Duodenal mucosa (tissue), 2 donors: ENCODE data around the gene MAN2C1.
"Not testable (repeated sequence)": the region's sequence is repeated elsewhere in the genome, so short reads cannot be mapped to it uniquely, and the experiment has no call there.

Experiments used
- H3K27ac ChIP-seq: one replicate; pipeline ENCODE4 v1.7.0; 2013; ENCODE audit warnings: low read depth, low read length
- H3K27me3 ChIP-seq, 2 donors: one replicate each; pipeline ENCODE4 v1.7.0; 2013; ENCODE audit warnings: low read length in 2 of 2, control low read depth in 1 of 2; ENCODE audit not compliant: insufficient read depth in 2 of 2, control insufficient read depth in 1 of 2
- H3K36me3 ChIP-seq, 2 donors: one replicate each; pipeline ENCODE4 v1.7.0; 2013; ENCODE audit warnings: low read length in 2 of 2, control low read depth in 1 of 2; ENCODE audit not compliant: insufficient read depth in 2 of 2, control insufficient read depth in 1 of 2
- H3K4me1 ChIP-seq, 2 donors: one replicate each; pipeline ENCODE4 v1.7.0; 2013; ENCODE audit warnings: low read length in 2 of 2, control low read depth in 1 of 2; ENCODE audit not compliant: insufficient read depth in 2 of 2, control insufficient read depth in 1 of 2
- H3K4me3 ChIP-seq, 2 donors: one replicate each; pipeline ENCODE4 v1.7.0; 2013; ENCODE audit warnings: low read length in 2 of 2, low read depth in 1 of 2
- H3K9ac ChIP-seq, 2 donors: one replicate each; pipeline ENCODE4 v1.7.0; 2013; ENCODE audit warnings: low read length in 2 of 2, low read depth in 1 of 2
- H3K9me3 ChIP-seq, 2 donors: one replicate each; pipeline ENCODE4 v1.7.0; 2013; ENCODE audit warnings: low read length in 2 of 2, control low read depth in 1 of 2; ENCODE audit not compliant: control insufficient read depth in 1 of 2

MAN2C1 gene

DNA sequence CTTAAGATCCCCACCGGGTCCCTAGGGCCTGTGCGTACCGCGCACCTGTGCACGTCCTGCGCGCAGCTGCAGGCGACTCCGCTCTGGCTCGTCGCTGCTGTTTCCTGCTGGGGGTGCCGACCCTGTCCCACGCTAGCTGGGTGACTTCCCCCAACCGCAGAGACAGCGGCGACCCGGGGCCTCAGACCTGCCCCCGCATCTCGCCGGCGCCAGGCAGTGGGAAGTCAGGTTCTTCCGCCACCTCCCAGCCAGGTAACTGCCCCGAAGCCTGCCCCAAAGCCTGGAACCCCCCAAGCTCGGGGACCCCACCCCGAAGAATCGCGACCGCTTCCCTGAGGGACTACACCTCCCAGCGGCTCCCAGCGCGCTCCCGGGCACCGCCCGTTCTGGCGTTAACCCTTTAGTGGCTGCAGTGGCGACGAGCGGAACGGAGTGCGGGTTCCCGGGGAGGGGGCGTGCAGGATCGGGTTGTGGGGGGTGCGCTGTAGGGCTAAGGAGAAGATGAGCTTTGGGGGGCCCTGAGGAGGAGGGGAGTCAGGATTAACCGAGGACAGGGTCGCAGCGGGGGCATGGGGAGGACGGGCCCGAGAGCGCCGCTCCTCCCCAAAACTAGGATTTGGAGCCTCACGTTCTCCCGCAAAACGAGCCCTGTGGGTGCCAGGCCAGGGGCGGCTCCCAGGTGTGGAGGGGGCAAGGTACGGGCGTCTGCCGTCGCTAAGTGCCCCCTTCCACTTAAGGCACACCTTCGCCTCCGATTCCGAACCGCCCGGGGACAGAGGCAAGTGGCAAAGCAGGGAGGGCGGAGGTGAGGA, 21.0 kb downstream of the MAN2C1 start:
- Histone ChIP-seq H3K4me1 (peaks cover 14 to 24% of the 10 kb centered on the region in 2 donors), H3K9me3 (no peaks in the 10 kb centered on the region), H3K4me3 (peak overlapping the region; percentile 89 to 96), H3K27me3 (no peaks in the 10 kb centered on the region), H3K27ac (no peak overlapping the region), H3K9ac (peak overlapping the region; percentile 74 to 88), H3K36me3 (no peaks in the 10 kb centered on the region)

DNA sequence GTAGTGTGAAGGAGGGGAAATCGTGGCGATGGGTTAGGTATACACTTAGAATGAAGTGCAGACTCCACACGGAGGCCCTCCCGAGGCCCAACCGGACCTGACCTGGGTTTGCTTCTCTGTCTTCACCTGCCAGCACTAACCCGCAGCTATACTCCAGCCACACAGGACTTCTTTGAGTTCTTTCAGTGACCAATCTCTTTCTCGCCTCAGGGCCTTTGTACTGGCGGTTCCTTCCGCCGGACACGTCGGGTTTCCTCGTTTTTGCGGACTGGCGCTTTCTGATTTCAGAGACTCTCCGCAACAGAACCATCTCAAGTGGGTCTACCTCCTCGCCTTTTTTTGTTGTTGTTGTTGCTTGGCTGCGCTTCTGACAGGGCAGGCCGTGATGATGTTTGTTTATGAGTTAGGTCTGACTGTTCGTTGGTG, 21.6 kb downstream of the MAN2C1 start, which contains the start of gene NEIL1:
TSS of gene NEIL1 (plus strand) at position 244 of the 426 bp plus-strand sequence. CDS start 1,867 bp downstream, outside the sequence.
- Histone ChIP-seq H3K27me3 (no peaks in the 10 kb centered on the region), H3K36me3 (no peaks in the 10 kb centered on the region), H3K4me1 (peaks cover 14 to 24% of the 10 kb centered on the region in 2 donors), H3K9ac (peak within 1 kb of the TSS; percentile 74 to 88), H3K4me3 (peak within 1 kb of the TSS; percentile 89 to 96), H3K27ac (no peak within 1 kb of the TSS), H3K9me3 (no peaks in the 10 kb centered on the region)

DNA sequence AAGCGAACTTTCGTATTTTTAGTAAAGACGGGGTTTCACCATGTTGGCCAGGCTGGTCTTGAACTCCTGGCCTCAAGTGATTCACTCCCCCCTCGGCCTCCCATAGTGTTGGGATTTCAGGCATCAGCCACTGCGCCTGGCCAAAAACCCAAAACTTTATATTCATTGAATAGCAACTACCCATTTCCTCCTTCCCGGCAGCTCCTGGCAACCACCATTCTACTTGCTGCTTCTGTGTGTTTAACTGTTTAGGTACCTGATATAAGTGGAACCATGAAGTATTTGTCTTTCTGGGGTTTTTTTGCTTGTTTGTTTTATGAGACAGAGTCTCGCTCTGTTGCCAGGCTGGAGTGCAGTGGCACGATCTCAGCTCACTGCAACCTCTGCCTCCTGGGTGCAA, 24.5 kb downstream of the MAN2C1 start:
- not testable (repeated sequence) for H3K9ac ChIP-seq

DNA sequence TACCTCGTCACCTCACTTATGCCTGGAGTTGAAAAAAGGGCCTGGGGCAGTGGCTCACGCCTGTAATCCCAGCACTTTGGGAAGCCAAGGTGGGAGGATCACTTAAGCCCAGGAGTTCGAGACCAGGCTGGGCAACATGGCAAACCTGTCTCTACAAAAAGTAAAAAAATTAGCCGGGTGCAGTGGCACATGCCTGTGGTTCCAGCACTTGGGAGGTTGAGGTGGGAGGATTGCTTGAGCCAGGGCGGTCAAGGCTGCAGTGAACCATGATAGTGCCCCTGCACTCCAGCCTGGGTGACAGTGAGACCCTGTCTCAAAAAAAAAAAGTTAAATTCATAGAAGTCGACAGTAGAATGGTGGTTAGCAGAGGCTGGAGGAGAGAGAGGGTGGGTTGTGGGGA, 26.2 kb downstream of the MAN2C1 start:
- Histone ChIP-seq H3K4me1 (peaks cover 0 to 4% of the 10 kb centered on the region in 2 donors), H3K4me3 (no peak overlapping the region), H3K9me3 (no peaks in the 10 kb centered on the region), H3K36me3 (peaks cover 0 to 10% of the 10 kb centered on the region in 2 donors), H3K9ac (no peak overlapping the region), H3K27ac (no peak overlapping the region), H3K27me3 (no peaks in the 10 kb centered on the region)

More for the DNA sequence above, 24.5 kb downstream of the MAN2C1 start:
- H3K9me3 ChIP-seq, H3K4me3 ChIP-seq, H3K27me3 ChIP-seq, H3K27ac ChIP-seq: not testable (repeated sequence)
- Histone ChIP-seq H3K36me3 (peaks cover 0 to 10% of the 10 kb centered on the region in 2 donors), H3K4me1 (peaks cover 3 to 11% of the 10 kb centered on the region in 2 donors)

DNA sequence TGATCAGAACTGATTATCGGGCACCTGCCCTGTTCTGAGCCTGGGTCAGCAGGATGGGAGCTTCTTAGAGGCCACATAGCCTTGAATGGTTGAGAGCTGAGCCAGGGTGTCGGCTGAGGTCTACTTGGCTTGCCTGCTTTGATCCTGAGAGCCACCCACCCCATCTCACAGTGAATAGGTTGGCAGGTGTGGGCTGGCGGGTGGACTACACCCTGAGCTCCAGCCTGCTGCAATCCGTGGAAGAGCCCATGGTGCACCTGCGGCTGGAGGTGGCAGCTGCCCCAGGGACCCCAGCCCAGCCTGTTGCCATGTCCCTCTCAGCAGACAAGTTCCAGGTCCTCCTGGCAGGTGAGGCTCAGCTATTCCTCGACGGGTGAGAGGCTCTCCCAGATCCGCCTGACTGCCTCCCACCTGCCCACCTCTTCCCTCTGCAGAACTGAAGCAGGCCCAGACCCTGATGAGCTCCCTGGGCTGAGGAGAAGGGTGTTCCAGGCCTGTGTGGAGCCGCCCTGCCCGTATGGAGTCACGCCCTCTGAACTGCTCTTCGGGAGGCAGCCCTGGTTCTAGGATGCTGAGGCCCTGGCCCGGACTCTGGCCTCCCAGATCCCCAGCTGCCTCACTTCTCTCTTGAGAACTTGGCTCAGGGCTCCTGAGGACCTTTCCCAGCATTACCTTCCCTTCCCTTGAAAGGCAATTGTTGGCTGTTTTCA, 28.7 kb downstream of the MAN2C1 start:
- H3K9me3 ChIP-seq = no peaks in the 10 kb centered on the region
- no peak overlapping the region for H3K9ac ChIP-seq
- H3K27me3 ChIP-seq = no peaks in the 10 kb centered on the region
- H3K4me1 ChIP-seq = peaks cover 6 to 9% of the 10 kb centered on the region in 2 donors
- peaks cover 0 to 10% of the 10 kb centered on the region in 2 donors for H3K36me3 ChIP-seq
- no peak overlapping the region for H3K4me3 ChIP-seq
- no peak overlapping the region for H3K27ac ChIP-seq

DNA sequence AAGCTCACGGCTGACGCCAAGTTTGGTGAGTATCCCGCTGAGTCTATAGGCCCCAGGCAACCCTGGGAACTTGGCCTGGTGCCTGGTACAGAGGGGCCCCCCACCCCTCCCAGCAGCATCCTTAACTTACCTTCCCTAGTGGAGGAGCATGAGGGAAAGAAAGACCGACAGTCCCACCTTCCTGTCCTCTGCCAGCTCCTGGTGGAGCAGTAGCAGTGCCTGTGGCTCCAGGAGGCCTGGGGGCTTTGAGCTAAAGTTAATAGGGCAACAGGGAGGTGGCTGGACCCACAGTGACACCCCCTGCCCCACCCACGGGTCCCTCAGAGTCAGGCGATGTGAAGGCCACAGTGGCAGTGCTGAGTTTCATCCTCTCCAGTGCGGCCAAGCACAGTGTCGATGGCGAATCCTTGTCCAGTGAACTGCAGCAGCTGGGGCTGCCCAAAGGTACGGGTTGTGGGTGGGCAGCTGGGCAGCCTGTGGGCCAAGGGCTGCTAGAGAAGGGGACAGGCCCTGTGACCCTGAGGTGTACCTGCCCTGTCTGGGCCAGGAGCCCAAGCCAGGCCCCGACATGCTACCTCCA, 29.7 kb downstream of the MAN2C1 start:
- peaks cover 6 to 9% of the 10 kb centered on the region in 2 donors for H3K4me1 ChIP-seq
- no peak overlapping the region for H3K9ac ChIP-seq
- H3K27me3 ChIP-seq = no peaks in the 10 kb centered on the region
- H3K36me3 ChIP-seq = peaks cover 0 to 10% of the 10 kb centered on the region in 2 donors
- H3K27ac ChIP-seq = no peak overlapping the region
- H3K4me3 ChIP-seq = no peak overlapping the region
- H3K9me3 ChIP-seq = no peaks in the 10 kb centered on the region

DNA sequence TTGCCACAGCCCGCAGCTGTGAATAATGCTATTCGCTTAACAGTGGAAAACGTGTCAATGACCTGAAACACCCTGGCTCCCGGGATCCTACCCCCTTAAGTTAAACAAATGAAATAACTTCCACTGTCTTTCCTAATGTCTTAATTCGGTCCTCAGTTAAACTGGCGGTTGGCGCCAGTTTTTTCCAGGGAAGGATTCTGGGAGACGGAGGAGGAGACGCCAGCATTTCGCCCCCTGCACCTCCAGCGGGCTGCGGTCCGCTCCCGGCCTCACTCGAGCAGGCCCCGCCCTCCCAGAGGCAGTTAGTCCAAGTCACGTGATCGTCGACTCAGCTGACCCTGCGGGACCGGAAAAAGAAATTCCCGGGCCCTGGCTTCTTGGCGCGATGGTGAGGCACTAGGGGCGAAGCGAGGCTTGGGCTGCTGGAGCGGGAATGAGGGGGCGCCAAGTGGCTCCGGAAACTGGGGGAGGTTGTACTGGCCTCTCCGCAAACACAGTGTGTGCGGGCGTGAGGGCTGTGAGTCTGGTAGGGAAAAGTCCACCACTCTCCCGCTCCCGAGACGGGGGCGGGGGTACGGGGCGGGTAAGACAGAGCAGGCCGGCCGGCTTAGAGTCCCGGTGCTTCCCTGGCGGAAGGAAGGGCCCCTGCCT, 32.6 kb downstream of the MAN2C1 start, which contains the start of gene COMMD4:
TSS of gene COMMD4 (plus strand) at position 359 of the 651 bp plus-strand sequence. CDS start at position 386, 27 bp downstream.
- Histone ChIP-seq H3K9me3 (no peaks in the 10 kb centered on the region), H3K4me1 (peaks cover 6 to 9% of the 10 kb centered on the region in 2 donors), H3K27ac (peak within 1 kb of the TSS; percentile 14), H3K4me3 (peak within 1 kb of the TSS; percentile 77 to 85), H3K9ac (peak within 1 kb of the TSS; percentile 69 to 80), H3K36me3 (peaks cover 0 to 7% of the 10 kb centered on the region in 2 donors), H3K27me3 (no peaks in the 10 kb centered on the region)

DNA sequence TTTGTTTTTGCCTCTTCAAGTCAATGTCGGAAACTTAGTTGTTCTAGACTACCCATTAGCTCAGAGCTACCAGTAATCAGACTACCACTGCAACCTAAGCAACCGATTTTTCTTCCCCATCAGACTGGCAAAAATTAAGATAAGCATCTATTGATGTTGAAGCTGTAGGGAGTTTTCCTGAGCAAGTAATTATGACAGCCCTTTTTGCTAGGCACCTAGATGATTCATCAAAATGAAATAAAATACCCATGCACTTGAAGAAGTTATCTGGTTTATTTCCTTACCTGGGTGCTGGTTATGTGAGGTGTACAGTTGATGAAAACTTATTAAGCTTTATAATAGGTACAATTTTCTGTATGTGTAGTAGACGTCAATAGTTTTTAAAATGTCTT, 33.1 kb downstream of the MAN2C1 start:
- Histone ChIP-seq H3K4me1 (peaks cover 6 to 9% of the 10 kb centered on the region in 2 donors), H3K9me3 (no peaks in the 10 kb centered on the region), H3K9ac (peak overlapping the region; percentile 69 to 80), H3K27ac (no peak overlapping the region), H3K27me3 (no peaks in the 10 kb centered on the region), H3K4me3 (peak overlapping the region; percentile 77 to 85), H3K36me3 (peaks cover 0 to 7% of the 10 kb centered on the region in 2 donors)

DNA sequence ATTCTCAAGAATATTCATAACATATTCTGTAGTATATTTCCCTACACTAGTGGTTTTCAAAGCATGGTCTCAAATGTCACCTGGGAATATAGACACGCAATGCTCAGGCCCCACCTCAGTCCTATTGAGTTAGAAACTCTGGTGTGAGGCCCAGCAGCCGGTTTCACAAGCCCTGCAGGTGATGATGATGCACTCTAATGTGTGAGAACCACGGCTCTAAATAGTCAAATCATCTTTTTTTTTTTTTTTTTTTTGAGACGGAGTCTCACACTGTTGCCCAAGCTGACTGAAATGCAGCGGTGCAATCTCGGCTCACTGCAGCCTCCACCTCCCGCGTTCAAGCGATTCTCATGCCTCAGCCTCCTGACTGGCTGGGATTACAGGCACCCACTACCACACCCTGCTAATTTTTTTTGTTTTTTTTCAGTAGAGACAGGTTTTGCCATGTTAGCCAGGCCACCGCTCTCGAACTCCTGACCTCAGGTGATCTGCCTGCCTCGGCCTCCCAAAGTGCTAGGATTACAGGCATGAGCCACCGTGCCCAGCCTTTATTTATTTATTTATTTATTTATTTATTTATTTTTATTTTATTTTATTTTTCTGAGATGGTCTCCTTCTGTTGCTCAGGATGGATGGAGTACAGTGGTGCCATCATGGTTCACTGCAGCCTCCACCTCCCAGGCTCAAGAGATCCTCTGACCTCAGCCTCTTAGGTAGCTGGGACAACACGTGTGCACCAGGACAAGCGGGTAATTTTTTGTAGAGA, 34.6 kb downstream of the MAN2C1 start:
- H3K27ac ChIP-seq, H3K4me3 ChIP-seq, H3K9me3 ChIP-seq, H3K4me1 ChIP-seq, H3K9ac ChIP-seq, H3K27me3 ChIP-seq, H3K36me3 ChIP-seq: not testable (repeated sequence)
